ENCODE results near the gene CCDC81.

The CCDC81 gene

GRCh38 chr11:86372041-86372440 is 2.6 kb upstream of the CCDC81 start:
- no peaks in the 10 kb centered on the region; the same call in none of the 2 replicates for H3K9me3 ChIP-seq (ENCODE audit: control insufficient read depth, insufficient read depth, low read length)
- no peak overlapping the region for H3K9ac ChIP-seq (ENCODE audit: low read depth, low read length)

DNA sequence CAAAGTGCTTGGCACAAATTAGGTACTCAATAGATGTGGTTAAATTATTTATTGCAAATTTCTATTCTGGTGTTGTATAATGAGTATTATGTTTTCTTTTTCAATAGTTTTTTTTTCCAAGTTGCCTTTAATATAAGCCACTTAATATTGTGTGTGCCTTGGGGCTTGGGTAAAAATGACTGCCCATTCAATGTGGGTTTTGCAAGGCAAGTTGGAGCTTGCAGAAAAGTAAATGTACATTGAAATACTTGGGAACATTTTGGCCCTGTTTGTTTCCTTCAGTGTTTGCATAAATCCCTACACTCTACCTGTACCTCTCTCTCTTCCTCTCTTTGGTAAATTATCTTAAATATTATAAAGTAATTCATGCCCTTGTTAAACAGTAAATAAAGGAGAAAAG is 2.1 kb upstream of the CCDC81 start:
- Histone ChIP-seq H3K4me1 (ENCODE audit: insufficient read depth, low read length) (no peaks in the 10 kb centered on the region), H3K36me3 (ENCODE audit: insufficient read depth, low read length) (no peaks in the 10 kb centered on the region), H3K9ac (ENCODE audit: low read depth, low read length) (no peak overlapping the region), H3K9me3 (ENCODE audit: control insufficient read depth, insufficient read depth, low read length) (no peaks in the 10 kb centered on the region; the same call in none of the 2 replicates)

More at GRCh38 chr11:86372041-86372440, 2.6 kb upstream of the CCDC81 start:
- Histone ChIP-seq H3K4me1 (ENCODE audit: insufficient read depth, low read length) (no peaks in the 10 kb centered on the region), H3K36me3 (ENCODE audit: insufficient read depth, low read length) (no peaks in the 10 kb centered on the region)

DNA sequence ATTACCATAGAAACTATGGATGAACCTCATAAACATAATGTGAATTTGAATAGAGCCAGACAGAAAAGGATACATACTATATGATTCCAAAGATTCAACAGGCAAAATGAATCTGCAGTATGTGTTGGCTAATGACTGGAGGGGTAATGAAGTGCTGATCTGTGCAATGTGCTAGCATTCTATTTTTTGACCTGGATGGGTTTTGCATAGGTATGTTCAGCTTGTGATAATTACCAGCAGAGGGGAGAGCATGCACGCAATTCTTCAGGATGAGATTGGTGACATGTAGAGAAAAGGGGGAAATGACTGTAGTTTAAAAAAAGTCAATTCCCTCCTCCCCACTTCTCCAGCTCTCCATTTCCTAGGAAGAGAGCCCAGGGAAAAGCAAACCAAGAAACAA is 618 bp upstream of the CCDC81 start:
- Histone ChIP-seq H3K9ac (ENCODE audit: low read depth, low read length) (peak overlapping the region; percentile 39; the same call in 1 of the 2 replicates), H3K4me1 (ENCODE audit: insufficient read depth, low read length) (no peaks in the 10 kb centered on the region), H3K9me3 (ENCODE audit: control insufficient read depth, insufficient read depth, low read length) (no peaks in the 10 kb centered on the region; the same call in none of the 2 replicates), H3K36me3 (ENCODE audit: insufficient read depth, low read length) (no peaks in the 10 kb centered on the region)

- H3K9ac ChIP-seq (ENCODE audit: low read depth, low read length): no peak overlapping the region
- H3K4me1 ChIP-seq (ENCODE audit: insufficient read depth, low read length): no peaks in the 10 kb centered on the region
- H3K36me3 ChIP-seq (ENCODE audit: insufficient read depth, low read length): no peaks in the 10 kb centered on the region
- H3K9me3 ChIP-seq (ENCODE audit: control insufficient read depth, insufficient read depth, low read length): no peaks in the 10 kb centered on the region
These were observed 3.3 kb downstream of the CCDC81 start for GRCh38 chr11:86377972-86378371.

DNA sequence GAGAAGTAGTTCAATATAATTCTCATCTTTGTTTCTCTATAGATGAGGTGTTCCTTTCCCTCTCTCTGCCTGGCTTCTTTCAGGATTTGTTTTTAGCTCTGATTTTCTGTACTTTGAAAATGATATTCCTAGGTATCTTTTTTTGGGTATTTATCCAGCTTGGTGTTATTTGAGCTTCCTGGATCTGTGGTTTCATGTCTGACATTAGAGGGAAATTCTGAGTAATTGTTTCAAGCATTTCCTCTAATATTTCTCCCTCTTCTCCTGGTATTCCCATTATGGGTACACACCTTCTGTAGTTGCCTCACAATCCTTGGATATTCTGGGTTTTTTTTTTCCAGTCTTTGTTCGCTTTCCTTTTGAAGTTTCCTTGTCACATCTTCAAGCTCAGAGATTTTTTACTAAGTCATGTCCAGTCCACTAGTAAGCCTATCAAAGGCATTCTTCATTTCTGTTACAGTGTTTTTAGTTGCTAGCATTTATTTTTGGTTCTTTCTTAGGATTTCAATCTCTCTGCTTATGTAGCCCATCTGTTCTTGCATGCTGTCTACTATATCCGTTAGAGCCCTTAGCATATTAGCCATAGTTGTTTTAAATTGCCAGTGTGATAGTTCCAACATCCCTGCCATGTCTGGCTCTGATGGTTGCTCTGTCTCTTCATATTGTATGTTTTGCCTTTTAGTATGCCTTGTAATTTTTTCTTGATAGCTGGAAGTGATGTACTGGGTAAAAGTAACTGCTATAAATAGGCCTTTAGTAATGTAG is 5.8 kb downstream of the CCDC81 start:
- Histone ChIP-seq H3K36me3 (ENCODE audit: insufficient read depth, low read length) (no peaks in the 10 kb centered on the region), H3K9me3 (ENCODE audit: control insufficient read depth, insufficient read depth, low read length) (no peaks in the 10 kb centered on the region), H3K4me1 (ENCODE audit: insufficient read depth, low read length) (no peaks in the 10 kb centered on the region)

DNA sequence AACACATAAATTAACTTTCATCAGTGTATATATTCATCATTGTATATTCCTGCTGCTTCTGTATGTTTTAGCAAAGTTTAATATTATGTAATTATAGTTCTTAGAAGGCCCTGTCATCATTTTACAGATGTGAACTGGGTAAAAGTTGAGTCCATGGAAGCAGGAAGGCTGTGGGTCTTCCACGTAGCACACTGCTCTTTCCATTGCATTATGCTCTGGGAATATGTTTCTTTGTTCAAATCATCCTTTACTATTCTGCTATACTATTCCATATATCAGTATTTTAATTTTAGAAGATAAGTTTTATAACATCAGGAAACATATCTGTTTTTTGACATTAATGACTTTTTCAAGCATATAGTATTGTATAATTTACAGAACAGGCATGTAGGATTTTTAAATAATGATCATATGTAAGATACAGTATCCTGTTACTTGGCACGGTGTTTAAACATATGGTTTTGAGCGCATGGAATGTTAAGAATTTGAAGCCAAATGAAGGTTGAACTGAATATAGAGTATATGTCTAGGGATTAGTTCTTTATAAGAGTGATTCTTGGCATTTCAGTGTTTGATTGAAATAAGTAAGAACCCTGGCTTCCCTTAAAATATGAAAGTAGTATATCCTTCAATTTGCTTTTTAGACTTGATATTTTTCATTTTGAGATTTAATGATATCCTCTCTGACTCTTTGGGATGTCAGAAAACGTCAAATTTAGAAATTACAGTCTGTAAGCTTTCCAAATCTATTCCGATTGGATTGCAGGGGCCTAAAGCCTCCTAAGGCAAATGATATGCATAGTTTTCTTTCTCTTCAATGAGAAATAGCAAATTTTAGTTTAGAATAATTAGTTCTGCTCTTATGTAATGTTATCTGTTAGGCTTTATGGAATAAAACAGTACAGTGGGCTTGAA is 8.6 kb downstream of the CCDC81 start:
- Histone ChIP-seq H3K9ac (ENCODE audit: low read depth, low read length) (no peak overlapping the region), H3K36me3 (ENCODE audit: insufficient read depth, low read length) (no peaks in the 10 kb centered on the region), H3K9me3 (ENCODE audit: control insufficient read depth, insufficient read depth, low read length) (no peaks in the 10 kb centered on the region), H3K4me1 (ENCODE audit: insufficient read depth, low read length) (no peaks in the 10 kb centered on the region; the same call in 1 of the 2 replicates)

More for the DNA sequence above, 5.8 kb downstream of the CCDC81 start:
- H3K9ac ChIP-seq (ENCODE audit: low read depth, low read length): no peak overlapping the region

DNA sequence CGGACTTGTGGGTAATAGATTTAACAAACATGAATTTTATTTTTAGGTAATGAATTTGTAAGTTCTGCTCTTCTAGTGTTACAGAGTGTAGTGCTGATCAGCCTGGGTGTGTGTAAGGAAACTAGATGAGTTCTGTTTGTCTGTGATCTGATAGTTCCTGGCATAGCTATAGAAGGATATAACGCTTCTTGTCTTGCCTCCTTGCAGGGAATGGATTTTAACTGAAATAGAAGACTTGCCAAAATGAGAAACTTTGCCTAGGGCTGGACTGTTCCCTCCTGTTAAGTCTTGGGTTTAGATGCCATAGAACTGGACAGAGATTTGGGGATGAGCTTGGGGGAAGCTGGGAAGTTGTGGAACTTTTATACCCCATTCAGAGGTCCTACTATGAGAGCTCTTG is 11.6 kb downstream of the CCDC81 start:
- H3K9ac ChIP-seq (ENCODE audit: low read depth, low read length): no peak overlapping the region
- H3K36me3 ChIP-seq (ENCODE audit: insufficient read depth, low read length): no peaks in the 10 kb centered on the region
- no peaks in the 10 kb centered on the region; the same call in 1 of the 2 replicates for H3K4me1 ChIP-seq (ENCODE audit: insufficient read depth, low read length)
- no peaks in the 10 kb centered on the region for H3K9me3 ChIP-seq (ENCODE audit: control insufficient read depth, insufficient read depth, low read length)

GRCh38 chr11:86386746-86387145 is 12.1 kb downstream of the CCDC81 start:
- Histone ChIP-seq H3K9me3 (ENCODE audit: control insufficient read depth, insufficient read depth, low read length) (no peaks in the 10 kb centered on the region), H3K9ac (ENCODE audit: low read depth, low read length) (no peak overlapping the region), H3K36me3 (ENCODE audit: insufficient read depth, low read length) (no peaks in the 10 kb centered on the region), H3K4me1 (ENCODE audit: insufficient read depth, low read length) (no peaks in the 10 kb centered on the region; the same call in 1 of the 2 replicates)

GRCh38 chr11:86388198-86388597 is 13.5 kb downstream of the CCDC81 start:
- Histone ChIP-seq H3K4me1 (ENCODE audit: insufficient read depth, low read length) (no peaks in the 10 kb centered on the region; the same call in 1 of the 2 replicates), H3K9ac (ENCODE audit: low read depth, low read length) (no peak overlapping the region), H3K9me3 (ENCODE audit: control insufficient read depth, insufficient read depth, low read length) (no peaks in the 10 kb centered on the region), H3K36me3 (ENCODE audit: insufficient read depth, low read length) (no peaks in the 10 kb centered on the region)

- Histone ChIP-seq H3K9me3 (ENCODE audit: control insufficient read depth, insufficient read depth, low read length) (no peaks in the 10 kb centered on the region), H3K9ac (ENCODE audit: low read depth, low read length) (no peak overlapping the region), H3K4me1 (ENCODE audit: insufficient read depth, low read length) (peaks cover 12% of the 10 kb centered on the region; the same call in 1 of the 2 replicates), H3K36me3 (ENCODE audit: insufficient read depth, low read length) (no peaks in the 10 kb centered on the region)
These were observed 15.8 kb downstream of the CCDC81 start for GRCh38 chr11:86390487-86390886.

- Histone ChIP-seq H3K9ac (ENCODE audit: low read depth, low read length) (no peak overlapping the region), H3K9me3 (ENCODE audit: control insufficient read depth, insufficient read depth, low read length) (no peaks in the 10 kb centered on the region), H3K36me3 (ENCODE audit: insufficient read depth, low read length) (no peaks in the 10 kb centered on the region), H3K4me1 (ENCODE audit: insufficient read depth, low read length) (peaks cover 18% of the 10 kb centered on the region; the same call in 1 of the 2 replicates)
These were observed 20.4 kb downstream of the CCDC81 start for GRCh38 chr11:86395061-86395551.

DNA sequence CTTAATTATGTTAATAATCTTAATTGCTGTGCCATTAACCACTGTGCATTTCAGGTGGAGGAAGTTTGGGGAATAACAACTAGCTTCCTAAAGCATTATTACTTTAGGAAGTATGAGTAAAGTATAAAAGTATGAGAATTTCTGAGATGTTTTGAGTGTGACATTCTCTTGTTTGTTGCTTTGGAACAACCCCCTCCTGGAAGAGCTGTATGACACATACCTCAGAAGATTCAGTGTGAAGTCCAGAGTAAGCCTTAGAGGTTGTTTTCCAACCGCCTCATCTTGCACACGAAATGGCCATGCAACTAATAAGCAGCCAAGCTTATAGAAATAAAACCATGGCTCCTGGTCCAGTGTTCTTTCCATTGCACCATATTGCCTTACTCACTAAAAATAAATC is 21.7 kb downstream of the CCDC81 start:
- Histone ChIP-seq H3K4me1 (ENCODE audit: insufficient read depth, low read length) (peaks cover 18% of the 10 kb centered on the region; the same call in 1 of the 2 replicates), H3K36me3 (ENCODE audit: insufficient read depth, low read length) (no peaks in the 10 kb centered on the region), H3K9ac (ENCODE audit: low read depth, low read length) (no peak overlapping the region), H3K9me3 (ENCODE audit: control insufficient read depth, insufficient read depth, low read length) (no peaks in the 10 kb centered on the region)

DNA sequence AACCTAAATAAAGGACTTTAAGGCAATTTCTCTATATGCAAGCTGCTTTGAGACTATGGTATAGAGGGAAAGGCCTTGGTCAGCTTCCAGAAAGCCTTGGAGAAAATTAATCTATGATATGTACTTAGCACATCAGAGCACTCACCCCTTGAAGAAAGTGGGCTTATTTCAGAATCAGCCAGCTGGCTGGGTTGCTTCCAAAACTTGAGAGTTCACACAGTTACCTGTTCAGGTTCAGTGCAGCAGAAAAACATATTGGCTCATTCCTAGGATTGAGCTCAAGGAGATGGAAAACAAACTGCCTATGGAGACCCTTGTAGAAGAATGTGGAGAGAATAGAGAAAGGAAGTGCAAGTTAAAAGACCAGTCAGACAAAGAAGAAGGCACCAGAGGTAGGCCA is 22.7 kb downstream of the CCDC81 start:
- no peaks in the 10 kb centered on the region for H3K9me3 ChIP-seq (ENCODE audit: control insufficient read depth, insufficient read depth, low read length)
- no peaks in the 10 kb centered on the region for H3K36me3 ChIP-seq (ENCODE audit: insufficient read depth, low read length)
- peaks cover 18% of the 10 kb centered on the region; the same call in 1 of the 2 replicates for H3K4me1 ChIP-seq (ENCODE audit: insufficient read depth, low read length)
- H3K9ac ChIP-seq (ENCODE audit: low read depth, low read length): no peak overlapping the region

DNA sequence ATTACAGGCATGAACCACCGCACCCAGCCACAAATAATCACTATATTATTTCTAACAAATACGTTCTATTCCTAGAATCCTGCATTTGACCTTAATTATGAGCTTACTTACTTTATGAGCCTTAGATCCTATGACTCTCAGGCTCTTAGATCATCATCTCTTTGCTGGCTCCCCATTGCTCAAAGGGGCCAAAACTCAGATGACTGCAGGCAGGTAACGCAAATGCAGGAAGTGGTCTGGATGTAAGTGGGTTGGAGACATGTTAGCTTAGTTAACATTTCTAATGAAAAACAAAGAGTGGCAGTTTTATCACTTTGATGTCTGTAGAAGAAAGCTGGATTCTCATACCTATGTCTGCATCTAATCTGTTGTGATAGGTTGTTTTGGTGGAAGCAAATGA is 23.4 kb downstream of the CCDC81 start:
- Histone ChIP-seq H3K4me1 (ENCODE audit: insufficient read depth, low read length) (peaks cover 18% of the 10 kb centered on the region; the same call in 1 of the 2 replicates), H3K9me3 (ENCODE audit: control insufficient read depth, insufficient read depth, low read length) (no peaks in the 10 kb centered on the region), H3K36me3 (ENCODE audit: insufficient read depth, low read length) (no peaks in the 10 kb centered on the region)

More for the DNA sequence above, 23.4 kb downstream of the CCDC81 start:
- no peak overlapping the region for H3K9ac ChIP-seq (ENCODE audit: low read depth, low read length)

All from ES-I3 (cell line).